CD14-positive monocyte (primary cell): Measurements from ENCODE around the gene DUSP1. TPM values are rescaled to one million over a fixed set of nuclear protein-coding genes. Genes with fewer than 3 reads are reported as not detected.

Experiments
- DNase-seq, 3 donors: peaks; one replicate each; pipeline ENCODE4 v3.0.0-alpha.2; 2011 to 2022
- H2AFZ ChIP-seq: 2 replicates; pipeline ENCODE4 v1.6.0; 2012; ENCODE audit warnings: mild to moderate bottlenecking, low read depth, low read length, inconsistent platforms; ENCODE audit not compliant: insufficient read depth, poor library complexity, severe bottlenecking
- H3K27ac ChIP-seq, 2 donors: 1 replicate in 1 of 2; 2 replicates in 1 of 2; pipeline ENCODE4 v1.5.1; 2012 to 2013; ENCODE audit warnings: low read length in 2 of 2, control low read depth in 1 of 2, inconsistent platforms in 1 of 2, low read depth in 1 of 2, mild to moderate bottlenecking in 1 of 2
- H3K27me3 ChIP-seq, 2 donors: one replicate each; pipeline versions ENCODE4 v1.6.0 to v1.6.1; 2011 to 2013; ENCODE audit warnings: low read length in 2 of 2; ENCODE audit not compliant: control insufficient read depth in 2 of 2, insufficient read depth in 2 of 2
- H3K36me3 ChIP-seq, 2 donors: replicated peaks in 1 of 2; 1 replicate in 1 of 2; 2 replicates in 1 of 2; pipeline versions ENCODE4 v1.5.1 to v1.6.1; 2012 to 2013; ENCODE audit warnings: low read length in 2 of 2, control low read depth in 1 of 2, inconsistent platforms in 1 of 2, mild to moderate bottlenecking in 1 of 2; ENCODE audit not compliant: insufficient read depth in 2 of 2, control insufficient read depth in 1 of 2
- H3K4me1 ChIP-seq, 2 donors: 1 replicate in 1 of 2; 2 replicates in 1 of 2; pipeline versions ENCODE4 v1.5.1 to v1.6.1; 2012 to 2013; ENCODE audit warnings: low read length in 2 of 2, control low read depth in 1 of 2, inconsistent platforms in 1 of 2, mild to moderate bottlenecking in 1 of 2, moderate library complexity in 1 of 2; ENCODE audit not compliant: insufficient read depth in 2 of 2, control insufficient read depth in 1 of 2
- H3K4me2 ChIP-seq: replicated peaks from 2 replicates; pipeline ENCODE3; 2012; ENCODE audit warnings: low read length, moderate library complexity, mild to moderate bottlenecking; ENCODE audit not compliant: poor library complexity, severe bottlenecking; ENCODE audit errors: extremely low read depth
- H3K4me3 ChIP-seq, 3 experiments: fragments of 200-600 bp in 1 of 3; sonication (generic) in 1 of 3; replicated peaks in 1 of 3; 1 replicate in 2 of 3; 2 replicates in 1 of 3; pipeline ENCODE4 v1.5.1; 2011 to 2013; ENCODE audit warnings: low read length in 3 of 3, mild to moderate bottlenecking in 3 of 3, control low read depth in 2 of 3, low read depth in 2 of 3, inconsistent platforms in 1 of 3, moderate library complexity in 1 of 3
- H3K79me2 ChIP-seq: 2 replicates; pipeline ENCODE4 v1.6.0; 2012; ENCODE audit warnings: mild to moderate bottlenecking, control low read depth, inconsistent platforms, low read length, moderate library complexity; ENCODE audit not compliant: insufficient read depth
- H3K9ac ChIP-seq: 2 replicates; pipeline ENCODE4 v1.6.0; 2017; ENCODE audit warnings: low read length, mild to moderate bottlenecking; ENCODE audit not compliant: insufficient read depth, poor library complexity, severe bottlenecking
- H3K9me3 ChIP-seq, 2 donors: replicated peaks in 1 of 2; 1 replicate in 1 of 2; 2 replicates in 1 of 2; pipeline versions ENCODE4 v1.5.1 to v1.6.1; 2012 to 2013; ENCODE audit warnings: low read length in 2 of 2, control low read depth in 1 of 2; ENCODE audit not compliant: control insufficient read depth in 1 of 2, insufficient read depth in 1 of 2
- H4K20me1 ChIP-seq: 2 replicates; pipeline ENCODE4 v1.6.0; 2012; ENCODE audit warnings: mild to moderate bottlenecking, low read length, control low read depth, moderate library complexity; ENCODE audit not compliant: insufficient read depth
- H3K27ac Mint-ChIP-seq, 7 donors: one replicate each; pipeline ENCODE4 v1.8.0; 2020; ENCODE audit warnings: mild to moderate bottlenecking in 7 of 7, mixed read lengths in 7 of 7, moderate library complexity in 6 of 7, inconsistent platforms in 2 of 7
- H3K27me3 Mint-ChIP-seq, 3 donors: one replicate each; pipeline ENCODE4 v1.8.0; 2021 to 2022; ENCODE audit warnings: low read depth in 3 of 3, mild to moderate bottlenecking in 3 of 3, mixed read lengths in 3 of 3, moderate library complexity in 3 of 3, inconsistent platforms in 1 of 3
- H3K36me3 Mint-ChIP-seq, 2 donors: one replicate each; pipeline ENCODE4 v1.8.0; 2020; ENCODE audit warnings: mixed read lengths in 2 of 2, inconsistent platforms in 1 of 2, mild to moderate bottlenecking in 1 of 2
- H3K4me1 Mint-ChIP-seq: one replicate; pipeline ENCODE4 v1.8.0; 2020; ENCODE audit warnings: mild to moderate bottlenecking, mixed read lengths
- H3K4me3 Mint-ChIP-seq, 2 donors: one replicate each; pipeline ENCODE4 v1.8.0; 2020; ENCODE audit warnings: mild to moderate bottlenecking in 2 of 2, mixed read lengths in 2 of 2, moderate library complexity in 1 of 2
- H3K9me3 Mint-ChIP-seq, 7 donors: one replicate each; pipeline ENCODE4 v1.8.0; 2020 to 2022; ENCODE audit warnings: mixed read lengths in 7 of 7, mild to moderate bottlenecking in 6 of 7, moderate library complexity in 6 of 7, inconsistent platforms in 2 of 7
- CTCF ChIP-seq: fragments of 200-600 bp; IDR thresholded peaks from one replicate; pipeline ENCODE4 v1.8.0; 2022; ENCODE audit warnings: antibody characterized with exemption, mild to moderate bottlenecking
- WGBS: methylation state at CpG from one replicate; pipeline ENCODE4 v1.1.5; 2013; ENCODE audit warnings: missing lambda C conversion rate; ENCODE audit not compliant: insufficient coverage; 5-methylcytosine and 5-hydroxymethylcytosine counted together
- intact Hi-C, 2 donors: fragments of 100-400 bp; cut with micrococcal nuclease; formaldehyde crosslinking; loops; one replicate each; pipeline versions ENCODE4 v1.15.0 to v1.15.1; 2023
- polyA plus RNA-seq, 3 donors: library from polyadenylated mRNA; depleted of rRNA in 1 of 3; unstranded in 2 of 3; stranded (reverse) in 1 of 3; fragments of 300-500 nt in 2 of 3; fragments of >200 nt in 1 of 3; fragmentation: Illumina TruSeq in 2 of 3; gene quantifications; 1 replicate in 2 of 3; 2 replicates in 1 of 3; pipeline ENCODE4 v1.2.3, GENCODE V29; 2012 to 2021

Gene DUSP1
- polyA plus RNA-seq, 3 donors: 1,963 to 4,884 (median 3,954) TPM

- H3K4me1 ChIP-seq: peaks cover 18 to 35% of the 10 kb centered on the region in 2 donors
- no peak overlapping the region for H3K27ac Mint-ChIP-seq
Observed at GRCh38 chr5:172745406-172745805, 25.6 kb downstream of the DUSP1 start.

More at GRCh38 chr5:172745406-172745805, 25.6 kb downstream of the DUSP1 start:
- Histone ChIP-seq H3K36me3 (no peaks in the 10 kb centered on the region), H3K4me2 (no peak overlapping the region), H3K79me2 (no peaks in the 10 kb centered on the region), H4K20me1 (no peaks in the 10 kb centered on the region), H3K27ac (no peak overlapping the region), H3K4me3 (no peak overlapping the region), H3K9me3 (peaks cover 0 to 11% of the 10 kb centered on the region in 2 donors), H3K9ac (no peak overlapping the region), H2AFZ (no peak overlapping the region), H3K27me3 (no peaks in the 10 kb centered on the region)
- H3K4me3 Mint-ChIP-seq: no peak overlapping the region
- H3K4me1 Mint-ChIP-seq: peaks cover 31% of the 10 kb centered on the region
- no peak for DNase-seq
- no peak for TF ChIP-seq CTCF
- peaks cover 3 to 16% (median 8%) of the 10 kb centered on the region in 7 donors for H3K9me3 Mint-ChIP-seq
- intact Hi-C loops: no loop called here
- H3K36me3 Mint-ChIP-seq: peaks cover 2 to 3% of the 10 kb centered on the region in 2 donors
- 92% methylated on average over 5 of the region's 8 CpGs for WGBS
- peaks cover 3 to 6% (median 4%) of the 10 kb centered on the region in 3 donors for H3K27me3 Mint-ChIP-seq
